GM21515 (cell line): ENCODE results near the gene ABI1.
A peak's percentile ranks its signal among the peaks of the same experiment; 100 is the strongest.

ENCODE experiments used
- ATAC-seq: cut with Tn5 transposase; IDR thresholded peaks from one replicate; pipeline ENCODE4 v1.9.1; 2021; ENCODE audit not compliant: unreplicated experiment

ABI1 gene

GRCh38 chr10:26776258-26776657, 84.5 kb downstream of the ABI1 start:
- ATAC-seq = no peak

GRCh38 chr10:26773633-26774032, 87.1 kb downstream of the ABI1 start:
- ATAC-seq = no peak

- no peak for ATAC-seq
Observed at GRCh38 chr10:26770069-26770468, 90.7 kb downstream of the ABI1 start.

- ATAC-seq = no peak
Observed at GRCh38 chr10:26765549-26765948, 95.2 kb downstream of the ABI1 start.

GRCh38 chr10:26759008-26759407, 101.8 kb downstream of the ABI1 start:
- no peak for ATAC-seq

GRCh38 chr10:26755443-26755903, 105.3 kb downstream of the ABI1 start:
- peak; percentile 92 for ATAC-seq

- ATAC-seq = no peak
Observed at GRCh38 chr10:26746061-26746460, 114.7 kb downstream of the ABI1 start.

GRCh38 chr10:26743841-26744240, 116.9 kb downstream of the ABI1 start:
- ATAC-seq = no peak

GRCh38 chr10:26743091-26743490, 117.7 kb downstream of the ABI1 start:
- no peak for ATAC-seq

- no peak for ATAC-seq
Observed at GRCh38 chr10:26741368-26741767, 119.4 kb downstream of the ABI1 start.

- ATAC-seq = peak; percentile 43
Observed at GRCh38 chr10:26739071-26739631, 121.6 kb downstream of the ABI1 start.

- ATAC-seq = no peak
Observed at GRCh38 chr10:26738301-26738911, 122.4 kb downstream of the ABI1 start.

- peak; percentile 69 for ATAC-seq
Observed at GRCh38 chr10:26737730-26738129, 123.0 kb downstream of the ABI1 start.

GRCh38 chr10:26735435-26735834, 125.3 kb downstream of the ABI1 start:
- ATAC-seq = no peak

GRCh38 chr10:26733750-26734568, 126.8 kb downstream of the ABI1 start:
- no peak for ATAC-seq

GRCh38 chr10:26730552-26730951, 130.2 kb downstream of the ABI1 start:
- no peak for ATAC-seq

- no peak for ATAC-seq
Observed at GRCh38 chr10:26729395-26729794, 131.4 kb downstream of the ABI1 start.

- no peak for ATAC-seq
Observed at GRCh38 chr10:26728957-26729356, 131.8 kb downstream of the ABI1 start.

- no peak for ATAC-seq
Observed at GRCh38 chr10:26727005-26727404, 133.8 kb downstream of the ABI1 start.

GRCh38 chr10:26725837-26726727, 134.7 kb downstream of the ABI1 start:
- no peak for ATAC-seq

- ATAC-seq = no peak
Observed at GRCh38 chr10:26723016-26723415, 137.7 kb downstream of the ABI1 start.
